Measurements from ENCODE around the gene PIK3IP1.
"Not testable (repeated sequence)": the region's sequence is repeated elsewhere in the genome, so short reads cannot be mapped to it uniquely, and the experiment has no call there.

PIK3IP1 gene

GRCh38 chr22:31244046-31244942 is 48.0 kb downstream of the PIK3IP1 start:
- no peak for TF ChIP-seq CTCF (IDR thresholded peaks at IDR 0.05; ENCODE audit: low read depth, low read length, missing control alignments)
- no peak for DNase-seq (ENCODE audit: extremely low read depth, low read depth)
- no peak overlapping the region for H3K4me3 ChIP-seq (replicated peaks; ENCODE audit: low read depth, low read length)

GRCh38 chr22:31243339-31244045 is 48.8 kb downstream of the PIK3IP1 start:
- DNase-seq (ENCODE audit: extremely low read depth, low read depth), result no peak
- H3K4me3 ChIP-seq (replicated peaks; ENCODE audit: low read depth, low read length), result no peak overlapping the region
- TF ChIP-seq CTCF (IDR thresholded peaks at IDR 0.05; ENCODE audit: low read depth, low read length, missing control alignments), result no peak

GRCh38 chr22:31241936-31242335 is 50.4 kb downstream of the PIK3IP1 start:
- TF ChIP-seq CTCF (IDR thresholded peaks at IDR 0.05; ENCODE audit: low read depth, low read length, missing control alignments), result no peak
- DNase-seq (ENCODE audit: extremely low read depth, low read depth), result no peak
- H3K4me3 ChIP-seq (replicated peaks; ENCODE audit: low read depth, low read length), result no peak overlapping the region

GRCh38 chr22:31241200-31241599 is 51.1 kb downstream of the PIK3IP1 start:
- no peak overlapping the region for H3K4me3 ChIP-seq (replicated peaks; ENCODE audit: low read depth, low read length)
- no peak for DNase-seq (ENCODE audit: extremely low read depth, low read depth)
- no peak for TF ChIP-seq CTCF (IDR thresholded peaks at IDR 0.05; ENCODE audit: low read depth, low read length, missing control alignments)

GRCh38 chr22:31239771-31240370 is 52.4 kb downstream of the PIK3IP1 start:
- no peak for DNase-seq (ENCODE audit: extremely low read depth, low read depth)
- TF ChIP-seq CTCF (IDR thresholded peaks at IDR 0.05; ENCODE audit: low read depth, low read length, missing control alignments), result no peak
- H3K4me3 ChIP-seq (replicated peaks; ENCODE audit: low read depth, low read length), result no peak overlapping the region

- H3K4me3 ChIP-seq (replicated peaks; ENCODE audit: low read depth, low read length), result no peak overlapping the region
- no peak for TF ChIP-seq CTCF (IDR thresholded peaks at IDR 0.05; ENCODE audit: low read depth, low read length, missing control alignments)
- no peak for DNase-seq (ENCODE audit: extremely low read depth, low read depth)
Measured at GRCh38 chr22:31238057-31238456, 54.2 kb downstream of the PIK3IP1 start.

GRCh38 chr22:31236044-31236443 is 56.2 kb downstream of the PIK3IP1 start:
- not testable (repeated sequence) for H3K4me3 ChIP-seq (replicated peaks; ENCODE audit: low read depth, low read length); DNase-seq (ENCODE audit: extremely low read depth, low read depth)

Measured in HFF-Myc (cell line).